Cardiac muscle cell (in vitro differentiated cells and primary cell): ENCODE measurements around the gene SPEM1. TPM values are rescaled to one million over a fixed set of nuclear protein-coding genes. Genes with fewer than 3 reads are reported as not detected.

Experiments used
- DNase-seq, 2 donors: peaks; one replicate each; pipeline versions ENCODE4 v3.0.0 to v3.0.0-alpha.2; 2010 to 2017; ENCODE audit warnings: low read depth in 1 of 2, low spot score in 1 of 2
- H3K27ac ChIP-seq: fragments of 200-600 bp; sonication (generic); 2 replicates; pipeline ENCODE4 v1.5.1; 2016
- H3K27me3 ChIP-seq: fragments of 200-600 bp; sonication (generic); 2 replicates; pipeline ENCODE4 v1.6.0; 2016; ENCODE audit warnings: control low read depth
- H3K36me3 ChIP-seq: fragments of 200-600 bp; sonication (generic); 2 replicates; pipeline ENCODE4 v1.5.1; 2016; ENCODE audit warnings: control low read depth
- H3K4me1 ChIP-seq: fragments of 200-600 bp; sonication (generic); 2 replicates; pipeline ENCODE4 v1.8.1; 2017; ENCODE audit warnings: low read depth, mild to moderate bottlenecking, mixed run types
- H3K4me3 ChIP-seq: fragments of 200-600 bp; sonication (generic); 2 replicates; pipeline ENCODE4 v1.5.1; 2016; ENCODE audit warnings: mild to moderate bottlenecking
- H3K9me3 ChIP-seq: fragments of 200-600 bp; sonication (generic); 2 replicates; pipeline ENCODE4 v1.5.1; 2017; ENCODE audit warnings: low read depth, mild to moderate bottlenecking, control low read depth
- CTCF ChIP-seq: IDR thresholded peaks from 2 replicates; pipeline ENCODE4 v1.5.1; 2012; ENCODE audit warnings: low read depth, mild to moderate bottlenecking, low read length
- polyA plus RNA-seq: library from polyadenylated mRNA; unstranded; fragments of >200 nt; fragmentation: Nextera tagmentation; extraction: Ambion mirVana; gene quantifications from 2 replicates; pipeline ENCODE4 v1.2.1, GENCODE V29; 2016
- total RNA-seq: library from RNA; depleted of rRNA; stranded (reverse); fragments of >200 nt; gene quantifications from 2 replicates; pipeline ENCODE4 v1.2.3, GENCODE V29; 2016

SPEM1 gene
- total and polyA plus RNA-seq, 2 experiments from 2014 or later: not detected

- Histone ChIP-seq H3K9me3 (no peaks in the 10 kb centered on the region), H3K27me3 (no peaks in the 10 kb centered on the region), H3K36me3 (no peaks in the 10 kb centered on the region), H3K27ac (no peak within 1 kb of the TSS), H3K4me1 (peaks cover 6% of the 10 kb centered on the region), H3K4me3 (no peak within 1 kb of the TSS)
- TF ChIP-seq CTCF: no peak
- DNase-seq: no peak
Observed at GRCh38 chr17:7407485-7408251, 12.5 kb upstream of the SPEM1 start, which contains the start of gene NLGN2. NLGN2 (plus strand) TSS chr17:7407845; CDS start chr17:7408256, 411 bp downstream.

GRCh38 chr17:7408252-7408727 is 11.8 kb upstream of the SPEM1 start:
- no peaks in the 10 kb centered on the region for H3K27me3 ChIP-seq
- no peaks in the 10 kb centered on the region for H3K36me3 ChIP-seq
- no peaks in the 10 kb centered on the region for H3K4me1 ChIP-seq
- H3K4me3 ChIP-seq: no peak overlapping the region
- no peaks in the 10 kb centered on the region for H3K9me3 ChIP-seq
- TF ChIP-seq CTCF: no peak
- DNase-seq: no peak
- no peak overlapping the region for H3K27ac ChIP-seq

- no peak for TF ChIP-seq CTCF
- H3K36me3 ChIP-seq: no peaks in the 10 kb centered on the region
- no peak for DNase-seq
- H3K4me3 ChIP-seq: no peak overlapping the region
- H3K9me3 ChIP-seq: no peaks in the 10 kb centered on the region
- no peak overlapping the region for H3K27ac ChIP-seq
- H3K4me1 ChIP-seq: no peaks in the 10 kb centered on the region
- H3K27me3 ChIP-seq: no peaks in the 10 kb centered on the region
Observed at GRCh38 chr17:7408863-7409262, 11.3 kb upstream of the SPEM1 start.

- no peak overlapping the region for H3K4me3 ChIP-seq
- H3K36me3 ChIP-seq: no peaks in the 10 kb centered on the region
- no peak overlapping the region for H3K27ac ChIP-seq
- H3K4me1 ChIP-seq: no peaks in the 10 kb centered on the region
- no peak for TF ChIP-seq CTCF
- no peaks in the 10 kb centered on the region for H3K9me3 ChIP-seq
- H3K27me3 ChIP-seq: no peaks in the 10 kb centered on the region
- DNase-seq: no peak
Observed at GRCh38 chr17:7409716-7410115, 10.4 kb upstream of the SPEM1 start.

GRCh38 chr17:7410634-7411426 is 9.3 kb upstream of the SPEM1 start:
- Histone ChIP-seq H3K27me3 (no peaks in the 10 kb centered on the region), H3K27ac (no peak overlapping the region), H3K36me3 (peaks cover 3% of the 10 kb centered on the region), H3K9me3 (no peaks in the 10 kb centered on the region), H3K4me1 (no peaks in the 10 kb centered on the region), H3K4me3 (no peak overlapping the region)
- no peak for TF ChIP-seq CTCF
- no peak for DNase-seq
